Liver (tissue), 9 donors: ENCODE results near the gene TAF1C. TPM values are rescaled to one million over a fixed set of nuclear protein-coding genes. Genes with fewer than 3 reads are reported as not detected.

Source experiments
- DNase-seq: peaks from one replicate; pipeline ENCODE4 v3.0.0-alpha.2; 2017; ENCODE audit warnings: low spot score
- H3K27ac ChIP-seq, 2 donors: one replicate each; pipeline ENCODE4 v1.7.0; 2013; ENCODE audit warnings: inconsistent platforms in 2 of 2, low read length in 2 of 2, control low read depth in 1 of 2, low read depth in 1 of 2, mild to moderate bottlenecking in 1 of 2
- H3K27me3 ChIP-seq, 4 donors: one replicate each; pipeline versions ENCODE4 v1.6.1 to v1.7.0; 2013; ENCODE audit warnings: low read length in 3 of 4, inconsistent platforms in 1 of 4, mild to moderate bottlenecking in 1 of 4, moderate library complexity in 1 of 4; ENCODE audit not compliant: control insufficient read depth in 4 of 4, insufficient read depth in 4 of 4
- H3K36me3 ChIP-seq, 4 donors: one replicate each; pipeline versions ENCODE4 v1.6.1 to v1.7.0; 2013; ENCODE audit warnings: low read length in 3 of 4, mild to moderate bottlenecking in 3 of 4, low read depth in 1 of 4, moderate library complexity in 1 of 4; ENCODE audit not compliant: control insufficient read depth in 4 of 4, insufficient read depth in 3 of 4
- H3K4me1 ChIP-seq, 4 donors: one replicate each; pipeline versions ENCODE4 v1.6.1 to v1.7.0; 2013; ENCODE audit warnings: low read length in 3 of 4, mild to moderate bottlenecking in 3 of 4, moderate library complexity in 1 of 4; ENCODE audit not compliant: control insufficient read depth in 4 of 4, insufficient read depth in 4 of 4
- H3K4me3 ChIP-seq, 3 donors: one replicate each; pipeline versions ENCODE4 v1.6.1 to v1.7.0; 2013; ENCODE audit warnings: low read length in 3 of 3, control low read depth in 1 of 3, low read depth in 1 of 3, mild to moderate bottlenecking in 1 of 3
- H3K9ac ChIP-seq, 2 donors: one replicate each; pipeline ENCODE4 v1.7.0; 2013; ENCODE audit warnings: low read length in 2 of 2, mild to moderate bottlenecking in 2 of 2, moderate library complexity in 2 of 2, control low read depth in 1 of 2, low read depth in 1 of 2
- H3K9me3 ChIP-seq, 4 donors: one replicate each; pipeline versions ENCODE4 v1.6.1 to v1.7.0; 2013; ENCODE audit warnings: low read length in 3 of 4; ENCODE audit not compliant: control insufficient read depth in 4 of 4
- EGR1 ChIP-seq, 2 donors: IDR thresholded peaks; 2 replicates each; pipeline ENCODE4 v1.6.1; 2016 to 2018; ENCODE audit warnings: antibody characterized with exemption in 2 of 2, low read depth in 2 of 2
- FOXA1 ChIP-seq: IDR thresholded peaks from 2 replicates; pipeline ENCODE4 v1.6.1; 2016; ENCODE audit warnings: antibody characterized with exemption
- FOXA2 ChIP-seq: IDR thresholded peaks from 2 replicates; pipeline ENCODE4 v1.6.1; 2016; ENCODE audit warnings: antibody characterized with exemption
- GABPA ChIP-seq, 2 donors: IDR thresholded peaks in 1 of 2; conservative IDR thresholded peaks in 1 of 2; 2 replicates each; pipeline ENCODE4 v1.6.1; 2016; ENCODE audit warnings: antibody characterized with exemption in 2 of 2, mild to moderate bottlenecking in 1 of 2, moderate library complexity in 1 of 2
- HNF4A ChIP-seq, 2 donors: conservative IDR thresholded peaks; 2 replicates each; pipeline ENCODE4 v1.6.1; 2016; ENCODE audit warnings: antibody characterized with exemption in 2 of 2, mild to moderate bottlenecking in 2 of 2
- HNF4G ChIP-seq: IDR thresholded peaks from 2 replicates; pipeline ENCODE4 v1.6.1; 2016; ENCODE audit warnings: antibody characterized with exemption
- NR2F2 ChIP-seq: IDR thresholded peaks from 2 replicates; pipeline ENCODE4 v1.6.1; 2016; ENCODE audit warnings: antibody characterized with exemption
- RAD21 ChIP-seq, 2 donors: IDR thresholded peaks; 2 replicates each; pipeline ENCODE4 v1.6.1; 2016; ENCODE audit warnings: antibody characterized with exemption in 2 of 2, mild to moderate bottlenecking in 2 of 2
- RXRA ChIP-seq, 2 donors: IDR thresholded peaks; 2 replicates each; pipeline ENCODE4 v1.6.1; 2017 to 2018; ENCODE audit warnings: antibody characterized with exemption in 2 of 2, mild to moderate bottlenecking in 1 of 2
- SP1 ChIP-seq: IDR thresholded peaks from 2 replicates; pipeline ENCODE4 v1.6.1; 2018; ENCODE audit warnings: antibody characterized with exemption, mild to moderate bottlenecking
- TAF1 ChIP-seq: conservative IDR thresholded peaks from 2 replicates; pipeline ENCODE4 v1.6.1; 2016; ENCODE audit warnings: antibody characterized with exemption, mild to moderate bottlenecking
- YY1 ChIP-seq: IDR thresholded peaks from 2 replicates; pipeline ENCODE4 v1.6.1; 2016; ENCODE audit warnings: antibody characterized with exemption, mild to moderate bottlenecking
- WGBS: extraction: QIAGEN DNeasy Blood & Tissue Kit; methylation state at CpG from one replicate; pipeline ENCODE4 v1.1.7; 2013; 5-methylcytosine and 5-hydroxymethylcytosine counted together
- polyA plus RNA-seq, 2 donors: library from polyadenylated mRNA; stranded (reverse) in 1 of 2; unstranded in 1 of 2; fragments of 200-250 nt in 1 of 2; fragments of >200 nt in 1 of 2; fragmentation: Nextera tagmentation in 1 of 2; extraction: Ambion mirVana in 1 of 2; gene quantifications; one replicate each; pipeline versions ENCODE4 v1.2.1 to v1.2.3, GENCODE V29; 2013 to 2015
- total RNA-seq, 2 donors: library from RNA; depleted of rRNA; stranded (reverse); fragments of >200 nt; gene quantifications; one replicate each; pipeline ENCODE4 v1.2.3, GENCODE V29; 2014
- TF ChIP-seq, protein P1 (sequence below): IDR thresholded peaks from 2 replicates; pipeline ENCODE4 v1.6.1; 2016; ENCODE audit warnings: antibody characterized with exemption, mild to moderate bottlenecking
- TF ChIP-seq, protein P2 (sequence below): IDR thresholded peaks from 2 replicates; pipeline ENCODE4 v1.6.1; 2016; ENCODE audit warnings: antibody characterized with exemption
- TF ChIP-seq, protein P3 (sequence below): fragments of 150-350 bp; IDR thresholded peaks from 2 replicates; pipeline ENCODE4 v1.5.1; 2017; ENCODE audit warnings: improper control_type of control experiment, low read depth, low read length; ENCODE audit not compliant: missing input control
- TF ChIP-seq, protein P4 (sequence below): IDR thresholded peaks from 2 replicates; pipeline ENCODE4 v1.6.1; 2016; ENCODE audit warnings: antibody characterized with exemption
- TF ChIP-seq, protein P5 (sequence below): IDR thresholded peaks from 2 replicates; pipeline ENCODE4 v1.6.1; 2016; ENCODE audit warnings: antibody characterized with exemption
- donor health status: healthy.
- donor health status: healthy.
- donor health status: healthy.
- donor health status: healthy.
- donor health status: healthy.

The TAF1C gene
- total and polyA plus RNA-seq, 4 donors = 10.2 to 34.5 (median 11.3) TPM

DNA sequence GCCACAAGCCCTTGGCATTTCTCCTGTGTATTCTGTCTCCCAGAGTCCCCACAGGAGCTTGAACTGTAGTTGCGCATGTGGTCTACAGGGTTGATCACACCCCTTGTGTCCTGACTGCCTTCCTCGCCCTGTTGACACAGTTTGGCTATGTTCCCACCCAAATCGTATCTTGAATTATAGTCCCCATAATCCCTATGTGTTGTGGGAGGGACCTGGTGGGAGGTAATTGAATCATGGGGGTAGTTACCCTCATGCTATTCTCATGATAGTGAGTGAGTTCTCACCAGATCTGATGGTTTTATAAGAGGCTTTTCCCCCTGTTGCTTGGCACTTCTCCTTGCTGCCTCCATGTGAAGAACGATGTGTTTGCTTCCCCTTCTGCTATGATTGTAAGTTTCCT lies 25.3 kb upstream of the TAF1C start:
- Histone ChIP-seq H3K4me1 (no peaks in the 10 kb centered on the region), H3K9ac (no peak overlapping the region), H3K9me3 (no peaks in the 10 kb centered on the region), H3K27me3 (no peaks in the 10 kb centered on the region), H3K27ac (no peak overlapping the region), H3K36me3 (no peaks in the 10 kb centered on the region), H3K4me3 (no peak overlapping the region)
- TF ChIP-seq, protein P1, sequence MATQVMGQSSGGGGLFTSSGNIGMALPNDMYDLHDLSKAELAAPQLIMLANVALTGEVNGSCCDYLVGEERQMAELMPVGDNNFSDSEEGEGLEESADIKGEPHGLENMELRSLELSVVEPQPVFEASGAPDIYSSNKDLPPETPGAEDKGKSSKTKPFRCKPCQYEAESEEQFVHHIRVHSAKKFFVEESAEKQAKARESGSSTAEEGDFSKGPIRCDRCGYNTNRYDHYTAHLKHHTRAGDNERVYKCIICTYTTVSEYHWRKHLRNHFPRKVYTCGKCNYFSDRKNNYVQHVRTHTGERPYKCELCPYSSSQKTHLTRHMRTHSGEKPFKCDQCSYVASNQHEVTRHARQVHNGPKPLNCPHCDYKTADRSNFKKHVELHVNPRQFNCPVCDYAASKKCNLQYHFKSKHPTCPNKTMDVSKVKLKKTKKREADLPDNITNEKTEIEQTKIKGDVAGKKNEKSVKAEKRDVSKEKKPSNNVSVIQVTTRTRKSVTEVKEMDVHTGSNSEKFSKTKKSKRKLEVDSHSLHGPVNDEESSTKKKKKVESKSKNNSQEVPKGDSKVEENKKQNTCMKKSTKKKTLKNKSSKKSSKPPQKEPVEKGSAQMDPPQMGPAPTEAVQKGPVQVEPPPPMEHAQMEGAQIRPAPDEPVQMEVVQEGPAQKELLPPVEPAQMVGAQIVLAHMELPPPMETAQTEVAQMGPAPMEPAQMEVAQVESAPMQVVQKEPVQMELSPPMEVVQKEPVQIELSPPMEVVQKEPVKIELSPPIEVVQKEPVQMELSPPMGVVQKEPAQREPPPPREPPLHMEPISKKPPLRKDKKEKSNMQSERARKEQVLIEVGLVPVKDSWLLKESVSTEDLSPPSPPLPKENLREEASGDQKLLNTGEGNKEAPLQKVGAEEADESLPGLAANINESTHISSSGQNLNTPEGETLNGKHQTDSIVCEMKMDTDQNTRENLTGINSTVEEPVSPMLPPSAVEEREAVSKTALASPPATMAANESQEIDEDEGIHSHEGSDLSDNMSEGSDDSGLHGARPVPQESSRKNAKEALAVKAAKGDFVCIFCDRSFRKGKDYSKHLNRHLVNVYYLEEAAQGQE = no peak
- DNase-seq = no peak
- 60% methylated on average over 4 of the region's 4 CpGs for WGBS

DNA sequence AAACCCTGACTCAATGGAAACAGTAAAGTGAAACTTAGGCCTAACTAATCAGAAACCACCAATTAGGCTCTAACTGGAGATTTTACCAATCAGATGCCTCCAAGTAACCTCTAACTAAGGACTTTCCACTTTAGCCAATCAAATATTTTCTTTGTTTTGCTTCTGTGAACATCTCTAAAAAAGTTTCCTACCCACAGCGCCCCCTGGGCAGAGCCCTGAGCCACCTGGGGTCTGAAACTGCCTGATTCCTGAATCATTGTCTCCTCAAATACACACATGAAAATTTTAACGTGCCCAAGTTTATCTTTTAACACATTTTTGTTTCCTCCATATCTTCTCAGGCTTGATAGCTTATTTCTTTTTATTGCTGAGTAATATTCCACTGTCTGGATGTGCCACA lies 23.1 kb upstream of the TAF1C start:
- 75% methylated on average over 2 of the region's 2 CpGs for WGBS

More for the DNA sequence above, 23.1 kb upstream of the TAF1C start:
- TF ChIP-seq RXRA (IDR thresholded peaks at IDR 0.05) (no peak), RAD21 (IDR thresholded peaks at IDR 0.05) (no peak), FOXA2 (no peak), HNF4G (no peak), YY1 (no peak), NR2F2 (no peak), FOXA1 (no peak), GABPA (IDR thresholded peaks at IDR 0.05 in 1 of 2, conservative IDR thresholded peaks at IDR 0.05 in 1 of 2) (no peak), TAF1 (no peak), EGR1 (IDR thresholded peaks at IDR 0.05; ENCODE audit: low read depth in 2 of 2) (no peak), SP1 (no peak), HNF4A (conservative IDR thresholded peaks at IDR 0.05) (no peak)
- TF ChIP-seq, protein P2, sequence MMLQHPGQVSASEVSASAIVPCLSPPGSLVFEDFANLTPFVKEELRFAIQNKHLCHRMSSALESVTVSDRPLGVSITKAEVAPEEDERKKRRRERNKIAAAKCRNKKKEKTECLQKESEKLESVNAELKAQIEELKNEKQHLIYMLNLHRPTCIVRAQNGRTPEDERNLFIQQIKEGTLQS = no peak
- TF ChIP-seq, protein P3, sequence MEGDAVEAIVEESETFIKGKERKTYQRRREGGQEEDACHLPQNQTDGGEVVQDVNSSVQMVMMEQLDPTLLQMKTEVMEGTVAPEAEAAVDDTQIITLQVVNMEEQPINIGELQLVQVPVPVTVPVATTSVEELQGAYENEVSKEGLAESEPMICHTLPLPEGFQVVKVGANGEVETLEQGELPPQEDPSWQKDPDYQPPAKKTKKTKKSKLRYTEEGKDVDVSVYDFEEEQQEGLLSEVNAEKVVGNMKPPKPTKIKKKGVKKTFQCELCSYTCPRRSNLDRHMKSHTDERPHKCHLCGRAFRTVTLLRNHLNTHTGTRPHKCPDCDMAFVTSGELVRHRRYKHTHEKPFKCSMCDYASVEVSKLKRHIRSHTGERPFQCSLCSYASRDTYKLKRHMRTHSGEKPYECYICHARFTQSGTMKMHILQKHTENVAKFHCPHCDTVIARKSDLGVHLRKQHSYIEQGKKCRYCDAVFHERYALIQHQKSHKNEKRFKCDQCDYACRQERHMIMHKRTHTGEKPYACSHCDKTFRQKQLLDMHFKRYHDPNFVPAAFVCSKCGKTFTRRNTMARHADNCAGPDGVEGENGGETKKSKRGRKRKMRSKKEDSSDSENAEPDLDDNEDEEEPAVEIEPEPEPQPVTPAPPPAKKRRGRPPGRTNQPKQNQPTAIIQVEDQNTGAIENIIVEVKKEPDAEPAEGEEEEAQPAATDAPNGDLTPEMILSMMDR = no peak
- TF ChIP-seq, protein P4, sequence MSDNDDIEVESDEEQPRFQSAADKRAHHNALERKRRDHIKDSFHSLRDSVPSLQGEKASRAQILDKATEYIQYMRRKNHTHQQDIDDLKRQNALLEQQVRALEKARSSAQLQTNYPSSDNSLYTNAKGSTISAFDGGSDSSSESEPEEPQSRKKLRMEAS = no peak
- TF ChIP-seq, protein P5, sequence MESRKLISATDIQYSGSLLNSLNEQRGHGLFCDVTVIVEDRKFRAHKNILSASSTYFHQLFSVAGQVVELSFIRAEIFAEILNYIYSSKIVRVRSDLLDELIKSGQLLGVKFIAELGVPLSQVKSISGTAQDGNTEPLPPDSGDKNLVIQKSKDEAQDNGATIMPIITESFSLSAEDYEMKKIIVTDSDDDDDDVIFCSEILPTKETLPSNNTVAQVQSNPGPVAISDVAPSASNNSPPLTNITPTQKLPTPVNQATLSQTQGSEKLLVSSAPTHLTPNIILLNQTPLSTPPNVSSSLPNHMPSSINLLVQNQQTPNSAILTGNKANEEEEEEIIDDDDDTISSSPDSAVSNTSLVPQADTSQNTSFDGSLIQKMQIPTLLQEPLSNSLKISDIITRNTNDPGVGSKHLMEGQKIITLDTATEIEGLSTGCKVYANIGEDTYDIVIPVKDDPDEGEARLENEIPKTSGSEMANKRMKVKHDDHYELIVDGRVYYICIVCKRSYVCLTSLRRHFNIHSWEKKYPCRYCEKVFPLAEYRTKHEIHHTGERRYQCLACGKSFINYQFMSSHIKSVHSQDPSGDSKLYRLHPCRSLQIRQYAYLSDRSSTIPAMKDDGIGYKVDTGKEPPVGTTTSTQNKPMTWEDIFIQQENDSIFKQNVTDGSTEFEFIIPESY = no peak
- Histone ChIP-seq H3K4me1 (no peaks in the 10 kb centered on the region), H3K27ac (no peak overlapping the region), H3K9me3 (no peaks in the 10 kb centered on the region), H3K36me3 (no peaks in the 10 kb centered on the region), H3K4me3 (no peak overlapping the region), H3K9ac (no peak overlapping the region), H3K27me3 (no peaks in the 10 kb centered on the region)
- DNase-seq = no peak
